A549 (cell line): ENCODE measurements around the gene IFITM2.

Source experiments
- EP300 ChIP-seq, 2 experiments: fragments of >200 bp; sonication (Bioruptor Twin); formaldehyde crosslinking; IDR thresholded peaks; 2 replicates in 1 of 2; 3 replicates in 1 of 2; pipeline ENCODE4 v1.6.1; 2016 to 2017
- FOSB ChIP-seq: fragments of 250-450 bp; sonication (Bioruptor Pico); IDR thresholded peaks from 2 replicates; pipeline ENCODE4 v1.5.0; 2020; ENCODE audit warnings: mild to moderate bottlenecking, moderate library complexity
- HDAC2 ChIP-seq: fragments of 200-600 bp; sonication (generic); IDR thresholded peaks from 2 replicates; pipeline ENCODE4 v1.6.1; 2016
- HOXA7 ChIP-seq: fragments of 250-450 bp; sonication (Bioruptor Pico); IDR thresholded peaks from 2 replicates; pipeline ENCODE4 v1.5.0; 2020; ENCODE audit warnings: mild to moderate bottlenecking, moderate library complexity
- JUN ChIP-seq, 2 experiments: fragments of >200 bp; sonication (Bioruptor Twin); formaldehyde crosslinking; IDR thresholded peaks; 2 replicates in 1 of 2; 3 replicates in 1 of 2; pipeline ENCODE4 v1.6.1; 2016 to 2017
- MYC ChIP-seq: IDR thresholded peaks from 2 replicates; pipeline ENCODE4 v1.6.1; 2012; ENCODE audit warnings: mild to moderate bottlenecking, inconsistent platforms, low read length, improper control_type of control experiment, borderline replicate concordance
- POLR2AphosphoS2 ChIP-seq: conservative IDR thresholded peaks from 2 replicates; pipeline ENCODE4 v1.6.1; 2012; ENCODE audit warnings: low read length, improper control_type of control experiment, inconsistent platforms
- ZC3H11A ChIP-seq: fragments of 450-650 bp; IDR thresholded peaks from 2 replicates; pipeline ENCODE4 v1.6.1; 2014; ENCODE audit warnings: antibody characterized with exemption, mild to moderate bottlenecking
- ZFP36 ChIP-seq: fragments of 450-650 bp; IDR thresholded peaks from 2 replicates; pipeline ENCODE4 v1.6.1; 2014; ENCODE audit warnings: borderline replicate concordance; ENCODE audit not compliant: partially characterized antibody
- TF ChIP-seq, protein P1 (sequence below): fragments of >200 bp; sonication (Bioruptor Twin); formaldehyde crosslinking; IDR thresholded peaks from 3 replicates; pipeline ENCODE4 v1.5.1; 2016
- TF ChIP-seq, protein P2 (sequence below): IDR thresholded peaks from 2 replicates; pipeline ENCODE4 v1.6.1; 2012

DNA sequence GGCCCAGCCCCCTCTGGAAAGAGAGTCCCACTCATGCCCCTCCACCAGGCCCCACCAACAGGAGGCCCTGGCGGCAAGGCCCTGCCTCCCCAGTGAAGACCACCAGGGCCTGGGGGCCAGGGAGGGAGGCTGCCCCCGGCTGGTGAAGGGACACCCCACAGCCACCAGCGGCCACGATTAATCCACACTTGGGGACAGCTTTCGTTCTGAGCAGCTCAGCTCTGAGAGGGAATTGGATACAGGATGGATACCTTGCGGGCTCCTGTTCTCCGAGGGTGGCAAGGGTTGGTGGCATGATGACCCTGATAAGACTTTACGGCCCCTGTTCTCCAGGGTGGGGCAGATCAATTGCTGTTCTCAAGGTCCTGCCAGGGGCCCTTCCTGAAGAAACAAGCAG lies 36.3 kb upstream of the IFITM2 start:
- TF ChIP-seq, protein P1, sequence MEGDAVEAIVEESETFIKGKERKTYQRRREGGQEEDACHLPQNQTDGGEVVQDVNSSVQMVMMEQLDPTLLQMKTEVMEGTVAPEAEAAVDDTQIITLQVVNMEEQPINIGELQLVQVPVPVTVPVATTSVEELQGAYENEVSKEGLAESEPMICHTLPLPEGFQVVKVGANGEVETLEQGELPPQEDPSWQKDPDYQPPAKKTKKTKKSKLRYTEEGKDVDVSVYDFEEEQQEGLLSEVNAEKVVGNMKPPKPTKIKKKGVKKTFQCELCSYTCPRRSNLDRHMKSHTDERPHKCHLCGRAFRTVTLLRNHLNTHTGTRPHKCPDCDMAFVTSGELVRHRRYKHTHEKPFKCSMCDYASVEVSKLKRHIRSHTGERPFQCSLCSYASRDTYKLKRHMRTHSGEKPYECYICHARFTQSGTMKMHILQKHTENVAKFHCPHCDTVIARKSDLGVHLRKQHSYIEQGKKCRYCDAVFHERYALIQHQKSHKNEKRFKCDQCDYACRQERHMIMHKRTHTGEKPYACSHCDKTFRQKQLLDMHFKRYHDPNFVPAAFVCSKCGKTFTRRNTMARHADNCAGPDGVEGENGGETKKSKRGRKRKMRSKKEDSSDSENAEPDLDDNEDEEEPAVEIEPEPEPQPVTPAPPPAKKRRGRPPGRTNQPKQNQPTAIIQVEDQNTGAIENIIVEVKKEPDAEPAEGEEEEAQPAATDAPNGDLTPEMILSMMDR, result no peak
- TF ChIP-seq HDAC2 (no peak), JUN (IDR thresholded peaks at IDR 0.05) (no peak), HOXA7 (CRISPR knock-in tag) (no peak), FOSB (no peak), ZFP36 (no peak), POLR2AphosphoS2 (no peak), EP300 (IDR thresholded peaks at IDR 0.05) (no peak), MYC (no peak), ZC3H11A (no peak)
- TF ChIP-seq, protein P2, sequence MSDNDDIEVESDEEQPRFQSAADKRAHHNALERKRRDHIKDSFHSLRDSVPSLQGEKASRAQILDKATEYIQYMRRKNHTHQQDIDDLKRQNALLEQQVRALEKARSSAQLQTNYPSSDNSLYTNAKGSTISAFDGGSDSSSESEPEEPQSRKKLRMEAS, result no peak
